ENCODE results near the gene TNFSF15. TPM values are rescaled to one million over a fixed set of nuclear protein-coding genes. Genes with fewer than 3 reads are reported as not detected.

The TNFSF15 gene
- total RNA-seq, 1 experiment from 2014 or later = not detected

GRCh38 chr9:114782586-114782985, 23.3 kb downstream of the TNFSF15 start:
- H3K27ac Mint-ChIP-seq = no peak overlapping the region
- H3K9me3 ChIP-seq (ENCODE audit: control insufficient read depth, low read depth, low read length) = no peaks in the 10 kb centered on the region
- H3K56ac ChIP-seq (ENCODE audit: insufficient read length, low read depth, low read length) = no peak overlapping the region
- no peak overlapping the region for H2BK12ac ChIP-seq (ENCODE audit: insufficient read length, low read depth, low read length)
- H3K4ac ChIP-seq (ENCODE audit: low read depth, low read length) = no peak overlapping the region
- H3K4me2 ChIP-seq (ENCODE audit: insufficient read depth, insufficient read length, low read length) = no peak overlapping the region
- no peaks in the 10 kb centered on the region for H3K4me1 Mint-ChIP-seq
- H2BK15ac ChIP-seq (ENCODE audit: low read depth, low read length) = no peak overlapping the region
- no peak overlapping the region for H4K91ac ChIP-seq (ENCODE audit: insufficient read length, low read depth, low read length)
- H3K23me2 ChIP-seq (ENCODE audit: insufficient read length, low read depth, low read length, poor library complexity, severe bottlenecking) = no peaks in the 10 kb centered on the region
- H3K23ac ChIP-seq (ENCODE audit: insufficient read length, low read depth, low read length) = no peak overlapping the region
- H3K36me3 Mint-ChIP-seq (ENCODE audit: insufficient read depth in 1 of 3, low read depth in 3 of 3) = no peaks in the 10 kb centered on the region
- H2BK5ac ChIP-seq (ENCODE audit: insufficient read length, low read length) = no peak overlapping the region
- no peak overlapping the region for H2BK20ac ChIP-seq (ENCODE audit: low read depth, low read length, poor library complexity, severe bottlenecking)
- H3K79me1 ChIP-seq (ENCODE audit: insufficient read depth, low read depth, low read length, poor library complexity, severe bottlenecking) = no peaks in the 10 kb centered on the region
- H2BK120ac ChIP-seq (ENCODE audit: low read depth, low read length, poor library complexity, severe bottlenecking) = no peak overlapping the region
- H3K18ac ChIP-seq (ENCODE audit: insufficient read length, low read depth, low read length) = no peak overlapping the region
- H3K27me3 Mint-ChIP-seq (ENCODE audit: low read depth) = peaks cover 39% of the 10 kb centered on the region
- H3K4me3 Mint-ChIP-seq = no peak overlapping the region
- no peak for TF ChIP-seq CTCF (conservative IDR thresholded peaks at IDR 0.05)
- H3T11ph ChIP-seq (ENCODE audit: low read length) = no peak overlapping the region
- no peak overlapping the region for H3K9ac ChIP-seq (ENCODE audit: extremely low read depth, insufficient read length, low read length)
- no peak overlapping the region for H3K27ac ChIP-seq (ENCODE audit: insufficient read length, low read depth, low read length)
- H4K8ac ChIP-seq (replicated peaks; ENCODE audit: insufficient read length, low read depth, low read length) = no peak overlapping the region
- DNase-seq = no peak
- no peaks in the 10 kb centered on the region for H3K9me3 Mint-ChIP-seq
- H4K20me1 ChIP-seq (ENCODE audit: control insufficient read depth, insufficient read depth, insufficient read length) = no peaks in the 10 kb centered on the region
- no peak overlapping the region for H3K14ac ChIP-seq (ENCODE audit: insufficient read depth, low read length)
- no peak overlapping the region for H4K5ac ChIP-seq (ENCODE audit: insufficient read length, low read depth, low read length)
- H2AFZ ChIP-seq (ENCODE audit: low read length) = no peak overlapping the region
- no peaks in the 10 kb centered on the region for H3K4me1 ChIP-seq (ENCODE audit: insufficient read depth, low read length)
- H3K79me2 ChIP-seq (ENCODE audit: insufficient read depth, low read length) = no peaks in the 10 kb centered on the region
- no peaks in the 10 kb centered on the region for H3K27me3 ChIP-seq (ENCODE audit: insufficient read depth, low read length)
- no peak overlapping the region for H2AK5ac ChIP-seq (ENCODE audit: insufficient read length, low read length)
